Choroid plexus epithelial cell (primary cell): ENCODE results near the gene NRAP.

Source experiments
- DNase-seq: peaks from one replicate; pipeline ENCODE4 v3.0.0-alpha.2; 2010; ENCODE audit warnings: low read depth
- H3K4me3 ChIP-seq: 2 replicates; pipeline ENCODE4 v1.5.1; 2011; ENCODE audit warnings: low read depth, mild to moderate bottlenecking, control low read depth, low read length, moderate library complexity
- TF ChIP-seq, protein P1 (sequence below): conservative IDR thresholded peaks from 2 replicates; pipeline ENCODE4 v1.5.1; 2011; ENCODE audit warnings: low read depth, mild to moderate bottlenecking, control low read depth, inconsistent platforms, low read length, moderate library complexity

The NRAP gene

DNA sequence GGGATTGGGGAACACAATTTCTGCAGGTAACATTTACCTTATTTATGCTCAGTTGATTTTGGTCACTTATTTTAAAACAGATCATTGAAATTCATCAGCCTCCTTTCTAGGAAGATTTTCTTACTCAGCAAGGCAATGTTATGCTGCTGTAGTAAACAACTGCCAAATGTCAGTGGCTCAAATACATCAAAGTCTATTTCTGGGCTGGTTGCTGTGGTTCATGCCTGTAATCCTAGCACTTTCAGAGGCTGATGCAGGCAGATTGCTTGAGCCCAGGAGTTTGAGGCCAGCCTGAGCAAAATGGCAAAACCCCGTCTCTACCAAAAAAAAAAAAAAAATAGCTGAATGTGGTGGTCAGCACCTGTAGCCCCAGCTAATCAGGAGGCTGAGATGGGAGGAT is 85.1 kb downstream of the NRAP start:
- no peak for DNase-seq
- TF ChIP-seq, protein P1, sequence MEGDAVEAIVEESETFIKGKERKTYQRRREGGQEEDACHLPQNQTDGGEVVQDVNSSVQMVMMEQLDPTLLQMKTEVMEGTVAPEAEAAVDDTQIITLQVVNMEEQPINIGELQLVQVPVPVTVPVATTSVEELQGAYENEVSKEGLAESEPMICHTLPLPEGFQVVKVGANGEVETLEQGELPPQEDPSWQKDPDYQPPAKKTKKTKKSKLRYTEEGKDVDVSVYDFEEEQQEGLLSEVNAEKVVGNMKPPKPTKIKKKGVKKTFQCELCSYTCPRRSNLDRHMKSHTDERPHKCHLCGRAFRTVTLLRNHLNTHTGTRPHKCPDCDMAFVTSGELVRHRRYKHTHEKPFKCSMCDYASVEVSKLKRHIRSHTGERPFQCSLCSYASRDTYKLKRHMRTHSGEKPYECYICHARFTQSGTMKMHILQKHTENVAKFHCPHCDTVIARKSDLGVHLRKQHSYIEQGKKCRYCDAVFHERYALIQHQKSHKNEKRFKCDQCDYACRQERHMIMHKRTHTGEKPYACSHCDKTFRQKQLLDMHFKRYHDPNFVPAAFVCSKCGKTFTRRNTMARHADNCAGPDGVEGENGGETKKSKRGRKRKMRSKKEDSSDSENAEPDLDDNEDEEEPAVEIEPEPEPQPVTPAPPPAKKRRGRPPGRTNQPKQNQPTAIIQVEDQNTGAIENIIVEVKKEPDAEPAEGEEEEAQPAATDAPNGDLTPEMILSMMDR = no peak
- no peak overlapping the region for H3K4me3 ChIP-seq

DNA sequence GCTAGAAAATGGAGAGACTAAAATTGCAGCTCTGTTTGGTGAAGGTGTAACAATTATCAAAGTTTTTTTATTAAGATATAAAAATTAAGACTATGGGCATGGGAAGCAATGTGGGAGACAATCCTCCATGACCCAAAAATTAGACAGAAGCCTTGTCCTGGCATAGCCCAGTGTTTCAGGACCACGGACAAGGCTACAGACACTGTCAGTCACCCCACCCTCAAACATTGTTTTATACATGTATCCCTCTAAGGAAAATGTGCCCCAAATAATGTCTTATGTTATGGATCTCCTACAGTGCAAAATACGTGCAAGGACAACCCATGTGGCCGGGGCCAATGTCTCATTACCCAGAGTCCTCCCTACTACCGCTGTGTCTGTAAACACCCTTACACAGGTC is 87.0 kb downstream of the NRAP start:
- H3K4me3 ChIP-seq = no peak overlapping the region
- TF ChIP-seq, protein P1 = no peak
- peak; percentile 39 for DNase-seq

DNA sequence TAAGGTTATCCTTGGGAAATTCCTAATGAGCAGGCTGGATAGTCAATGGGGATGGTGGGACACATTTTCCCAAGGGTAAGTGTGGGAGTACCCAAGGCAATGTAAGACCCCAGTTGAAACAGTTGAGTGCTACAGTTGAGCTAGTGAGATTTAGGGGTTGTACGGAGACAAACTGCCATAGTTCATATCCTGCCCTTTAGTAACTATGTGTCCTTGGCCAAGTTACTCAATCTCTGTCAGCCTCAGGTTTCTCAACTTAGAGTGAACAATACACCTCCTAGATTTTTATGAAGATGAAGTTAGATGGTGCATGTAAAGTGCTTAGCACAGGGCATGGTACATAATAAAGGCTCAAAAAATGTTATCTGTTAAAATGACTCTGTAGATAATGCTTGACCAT is 90.5 kb downstream of the NRAP start:
- no peak overlapping the region for H3K4me3 ChIP-seq
- TF ChIP-seq, protein P1 = no peak
- no peak for DNase-seq

DNA sequence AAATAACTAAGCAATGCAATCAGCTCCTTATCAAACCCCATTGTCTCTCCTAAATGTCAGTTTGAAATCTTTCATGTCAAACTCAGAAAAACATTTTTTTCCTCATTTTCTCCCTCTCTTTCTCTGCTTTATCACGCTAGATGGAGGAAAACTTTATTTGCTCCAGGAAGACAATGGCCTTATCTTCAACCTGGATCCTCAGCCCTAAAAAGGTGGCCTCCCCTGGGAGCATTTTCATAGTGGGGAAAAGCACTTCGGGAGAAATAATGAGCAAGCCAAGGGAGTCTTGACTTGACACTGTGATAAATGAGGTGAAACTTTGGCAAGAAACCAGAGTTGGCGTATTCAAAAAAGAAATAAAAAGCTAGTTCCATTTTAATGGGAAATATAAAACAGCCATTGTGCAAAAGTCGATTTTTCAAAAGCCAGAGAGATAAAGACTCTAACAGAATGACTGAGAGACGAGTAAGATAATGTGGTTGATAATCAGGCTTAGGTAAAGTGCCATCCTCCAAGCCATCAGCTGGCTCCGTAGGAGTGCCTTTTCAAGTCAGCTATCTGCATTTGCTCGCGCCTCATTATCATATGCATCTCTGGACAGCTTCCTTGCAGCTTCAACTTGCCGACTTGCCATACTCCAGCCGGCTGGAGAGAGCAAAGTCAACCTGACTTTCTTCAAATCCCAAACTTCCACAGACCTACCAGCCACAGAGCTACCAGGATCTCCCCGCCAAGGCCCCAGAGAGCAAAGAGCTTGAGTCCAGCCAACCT is 91.1 kb downstream of the NRAP start:
- no peak overlapping the region for H3K4me3 ChIP-seq
- TF ChIP-seq, protein P1 = no peak
- no peak for DNase-seq

DNA sequence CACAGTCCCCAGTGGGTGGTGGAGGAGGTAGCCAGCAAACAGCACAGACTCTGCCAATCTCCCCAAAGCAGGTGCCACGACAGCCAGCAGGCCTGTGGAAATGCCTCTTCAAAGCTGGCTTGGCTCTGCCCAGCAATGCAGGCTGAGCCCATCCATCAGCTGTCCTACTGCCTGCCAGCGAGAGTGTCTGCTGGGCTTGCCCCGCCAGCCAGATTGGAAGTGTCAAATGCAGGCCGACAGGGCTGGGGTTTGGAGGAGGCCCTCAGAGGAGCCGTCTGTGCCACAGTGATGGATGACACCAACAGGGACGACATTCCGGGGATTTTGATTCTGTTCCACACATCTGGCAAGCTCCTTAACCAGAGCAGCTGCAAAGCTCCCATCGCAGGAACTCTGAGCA is 94.3 kb downstream of the NRAP start:
- no peak overlapping the region for H3K4me3 ChIP-seq
- TF ChIP-seq, protein P1 = no peak
- no peak for DNase-seq

DNA sequence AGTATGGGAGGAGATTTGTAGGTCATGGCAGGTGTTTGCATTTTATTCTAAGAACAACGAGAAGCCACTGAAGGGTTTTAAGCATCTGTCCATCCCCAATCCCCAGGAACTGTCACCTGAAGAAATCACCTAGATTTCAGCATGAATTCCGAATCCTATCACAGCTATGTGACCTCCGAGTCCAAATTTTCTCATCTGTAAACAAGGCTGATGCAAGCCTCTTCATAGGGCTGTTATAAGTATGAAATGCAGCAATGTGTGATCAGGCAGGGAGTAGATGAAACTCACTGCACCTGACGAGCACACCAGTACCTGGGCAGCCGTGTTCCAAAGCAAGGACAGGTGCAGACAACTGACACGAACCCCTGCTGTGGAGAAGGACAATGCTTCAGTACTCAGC is 97.0 kb downstream of the NRAP start:
- TF ChIP-seq, protein P1 = no peak
- no peak overlapping the region for H3K4me3 ChIP-seq
- DNase-seq = no peak

DNA sequence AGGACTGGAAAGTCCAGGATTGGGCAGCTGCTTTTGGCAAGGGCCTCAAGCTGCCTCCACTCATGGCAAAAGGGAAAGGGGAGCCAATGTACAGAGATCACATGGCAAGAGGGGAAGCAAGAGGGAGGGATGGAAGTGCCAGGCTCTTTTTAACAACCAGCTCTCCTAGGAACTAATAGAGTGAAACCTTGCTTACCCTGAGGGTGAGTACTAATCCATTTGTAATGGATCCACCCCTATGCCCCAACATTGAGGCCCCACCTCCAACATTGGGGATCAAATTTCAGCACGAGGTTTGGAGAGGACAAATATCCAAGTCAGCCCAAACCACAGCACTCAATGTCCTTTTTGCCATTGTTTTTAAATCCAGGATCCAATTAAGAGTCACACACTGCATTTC is 98.5 kb downstream of the NRAP start:
- DNase-seq = no peak
- TF ChIP-seq, protein P1 = no peak
- H3K4me3 ChIP-seq = no peak overlapping the region
